GM21390 (cell line): ENCODE measurements around the gene MUC5AC.

ENCODE experiments used
- ATAC-seq: cut with Tn5 transposase; IDR thresholded peaks from one replicate; pipeline ENCODE4 v1.9.1; 2021; ENCODE audit not compliant: unreplicated experiment

Gene MUC5AC

DNA sequence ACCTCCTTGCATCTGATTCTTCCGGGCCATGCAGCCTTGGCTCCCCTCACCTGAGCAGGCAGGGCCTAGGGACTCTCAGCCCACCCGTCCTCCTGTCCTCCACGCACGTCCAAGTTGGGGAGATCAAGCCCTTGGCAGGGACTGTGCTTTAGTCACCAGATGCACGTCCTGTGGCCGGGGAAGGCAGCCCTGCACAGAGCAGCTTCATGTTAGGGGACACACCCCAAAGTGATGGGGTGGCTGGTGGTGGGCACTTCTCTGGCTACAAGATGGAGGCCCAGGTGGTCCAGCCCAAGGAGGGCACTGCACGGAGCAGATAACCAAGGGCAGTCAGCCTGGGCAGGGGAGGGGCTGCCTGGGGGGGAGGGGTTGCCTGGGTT, 66.3 kb downstream of the MUC5AC start:
- no peak for ATAC-seq

- no peak for ATAC-seq
Measured at GRCh38 chr11:1224491-1225385, 67.0 kb downstream of the MUC5AC start.

DNA sequence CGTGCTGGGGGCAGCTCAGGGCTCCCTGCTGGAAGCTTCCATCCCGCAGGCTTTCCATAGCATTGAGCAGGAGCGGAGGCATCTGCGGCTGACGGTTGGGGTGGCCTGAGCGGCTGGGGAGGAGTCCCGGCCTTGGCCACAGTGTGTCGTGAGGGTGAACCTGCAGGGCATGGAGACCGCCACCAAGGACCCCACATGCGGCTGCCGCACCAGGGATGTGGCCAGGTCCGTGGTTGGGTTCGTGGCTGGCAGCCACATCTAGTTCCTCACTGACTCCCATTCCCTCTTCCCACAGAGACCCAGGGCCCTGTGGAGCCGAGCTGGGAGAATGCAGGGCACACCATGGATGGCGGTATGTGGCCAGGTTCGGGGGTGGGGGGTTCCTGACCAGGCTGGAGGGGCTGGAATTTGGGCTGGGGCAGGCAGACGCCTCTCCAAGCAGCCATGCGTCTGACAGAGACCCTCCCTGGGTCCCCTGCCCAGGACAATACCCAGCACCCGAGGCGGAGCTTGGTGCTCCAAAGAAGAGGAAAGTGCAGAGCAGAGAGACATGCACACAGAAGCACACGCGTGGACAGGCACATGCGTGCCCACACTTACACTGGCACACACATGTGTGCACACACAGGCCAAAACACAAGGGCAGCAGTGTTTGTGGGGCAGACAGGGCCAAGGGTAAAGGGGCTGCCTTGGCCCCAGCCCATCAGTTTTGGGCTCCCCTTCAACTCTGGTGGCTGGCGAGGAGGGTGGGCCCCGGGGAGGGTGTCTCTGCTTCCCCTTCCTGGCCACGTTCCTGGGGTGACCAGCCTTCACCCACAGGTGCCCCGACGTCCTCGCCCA, 67.9 kb downstream of the MUC5AC start:
- ATAC-seq: no peak

DNA sequence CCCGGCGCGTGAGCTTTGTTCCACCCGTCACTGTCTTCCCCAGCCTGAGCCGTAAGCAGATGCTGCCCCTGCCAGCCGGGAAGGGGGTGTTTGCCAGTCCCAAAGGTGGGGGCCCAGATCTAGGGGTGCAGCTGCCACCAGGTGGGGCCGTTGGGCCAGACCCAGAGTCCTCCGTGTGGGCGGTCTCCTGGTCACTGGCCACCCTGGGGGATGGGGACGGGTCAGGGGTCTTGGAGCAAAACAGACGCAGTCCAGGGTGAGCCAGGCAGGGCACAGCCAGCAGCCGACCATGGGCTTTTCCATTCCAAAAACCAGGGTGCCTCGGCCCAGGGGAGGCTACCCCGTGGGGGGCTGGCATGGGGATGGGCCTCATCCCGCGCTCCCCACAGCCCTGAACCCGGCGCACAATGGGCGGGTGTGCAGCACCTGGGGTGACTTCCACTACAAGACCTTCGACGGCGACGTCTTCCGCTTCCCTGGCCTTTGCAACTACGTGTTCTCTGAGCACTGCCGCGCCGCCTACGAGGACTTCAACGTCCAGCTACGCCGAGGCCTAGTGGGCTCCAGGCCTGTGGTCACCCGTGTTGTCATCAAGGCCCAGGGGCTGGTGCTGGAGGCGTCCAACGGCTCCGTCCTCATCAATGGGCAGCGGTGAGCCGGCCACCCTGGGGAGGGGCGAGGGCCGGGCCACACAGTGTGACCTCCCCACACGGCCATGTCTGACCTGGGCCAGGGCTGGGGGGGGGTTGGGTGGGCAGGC, 68.7 kb downstream of the MUC5AC start:
- ATAC-seq: no peak

GRCh38 chr11:1226986-1227550, 69.3 kb downstream of the MUC5AC start:
- ATAC-seq: no peak

GRCh38 chr11:1227551-1228100, 69.9 kb downstream of the MUC5AC start:
- ATAC-seq: no peak

DNA sequence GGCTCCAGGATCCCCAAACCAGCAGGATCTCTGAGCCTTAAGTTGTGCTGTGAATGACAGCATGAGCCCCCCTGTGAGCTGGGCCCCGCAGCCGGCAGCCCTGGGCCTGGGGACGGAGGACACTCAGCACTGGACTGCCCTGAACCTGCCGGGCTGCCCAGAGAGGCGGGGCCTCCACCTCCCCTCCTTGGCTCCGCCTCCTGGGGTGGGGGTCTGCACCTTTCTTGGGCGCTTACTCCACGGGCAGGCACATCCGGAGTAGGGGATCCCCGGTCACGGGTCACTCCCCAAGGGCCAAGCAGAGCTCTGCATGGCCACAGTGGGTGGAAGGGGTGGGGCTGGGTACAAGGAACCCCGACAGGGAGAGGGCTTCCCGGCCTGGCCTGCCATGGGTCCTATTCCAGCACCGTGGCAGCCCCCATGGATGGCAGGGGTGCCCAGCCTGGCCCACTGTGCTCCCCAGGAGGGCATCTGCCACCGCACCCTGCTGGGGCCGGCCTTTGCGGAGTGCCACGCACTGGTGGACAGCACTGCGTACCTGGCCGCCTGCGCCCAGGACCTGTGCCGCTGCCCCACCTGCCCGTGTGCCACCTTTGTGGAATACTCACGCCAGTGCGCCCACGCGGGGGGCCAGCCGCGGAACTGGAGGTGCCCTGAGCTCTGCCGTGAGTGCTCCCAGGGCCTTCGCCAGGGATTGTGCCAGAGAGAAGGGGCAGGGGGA, 70.5 kb downstream of the MUC5AC start:
- ATAC-seq: no peak

- ATAC-seq: no peak
Measured at GRCh38 chr11:1228921-1229451, 71.2 kb downstream of the MUC5AC start.

DNA sequence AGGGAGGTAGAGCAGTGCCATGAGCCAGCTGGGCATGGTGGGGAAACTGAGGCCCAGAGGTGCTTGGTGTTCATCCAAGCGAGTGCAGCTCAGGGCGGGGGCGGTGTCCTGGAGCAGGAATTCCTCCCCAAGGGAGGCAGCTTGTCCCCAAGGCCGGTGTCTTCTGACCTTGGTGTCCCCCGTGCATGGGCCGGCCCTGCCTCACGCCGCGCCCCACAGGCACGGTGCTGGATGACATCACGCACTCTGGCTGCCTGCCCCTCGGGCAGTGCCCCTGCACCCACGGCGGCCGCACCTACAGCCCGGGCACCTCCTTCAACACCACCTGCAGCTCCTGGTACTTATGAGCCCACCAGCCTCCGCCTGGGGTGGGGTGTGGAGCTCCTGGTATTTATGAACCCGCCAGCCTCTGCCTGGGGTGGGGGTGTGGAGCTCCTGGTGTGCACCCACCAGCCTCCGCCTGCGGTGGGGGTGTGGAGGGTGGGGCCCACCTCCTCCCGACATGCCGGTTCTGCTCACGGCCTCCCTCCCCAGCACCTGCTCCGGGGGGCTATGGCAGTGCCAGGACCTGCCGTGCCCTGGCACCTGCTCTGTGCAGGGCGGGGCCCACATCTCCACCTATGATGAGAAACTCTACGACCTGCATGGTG, 71.8 kb downstream of the MUC5AC start:
- no peak for ATAC-seq

DNA sequence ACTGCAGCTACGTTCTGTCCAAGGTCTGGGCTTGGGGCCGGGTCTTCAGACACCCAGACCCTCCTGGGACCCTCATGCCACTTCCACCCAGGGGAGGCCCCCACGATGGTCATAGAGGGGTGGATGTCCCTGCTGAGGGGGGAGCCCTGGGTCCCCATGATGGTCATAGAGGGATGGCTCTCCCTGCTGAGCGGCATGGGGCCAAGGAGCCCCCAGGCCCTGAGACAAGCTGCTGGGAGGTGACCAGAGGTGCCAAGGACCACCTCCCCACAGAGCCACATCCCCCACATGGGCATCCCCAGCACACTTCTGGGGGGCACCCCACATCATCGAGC, 72.3 kb downstream of the MUC5AC start:
- no peak for ATAC-seq

- no peak for ATAC-seq
Measured at GRCh38 chr11:1230456-1231395, 73.0 kb downstream of the MUC5AC start.

DNA sequence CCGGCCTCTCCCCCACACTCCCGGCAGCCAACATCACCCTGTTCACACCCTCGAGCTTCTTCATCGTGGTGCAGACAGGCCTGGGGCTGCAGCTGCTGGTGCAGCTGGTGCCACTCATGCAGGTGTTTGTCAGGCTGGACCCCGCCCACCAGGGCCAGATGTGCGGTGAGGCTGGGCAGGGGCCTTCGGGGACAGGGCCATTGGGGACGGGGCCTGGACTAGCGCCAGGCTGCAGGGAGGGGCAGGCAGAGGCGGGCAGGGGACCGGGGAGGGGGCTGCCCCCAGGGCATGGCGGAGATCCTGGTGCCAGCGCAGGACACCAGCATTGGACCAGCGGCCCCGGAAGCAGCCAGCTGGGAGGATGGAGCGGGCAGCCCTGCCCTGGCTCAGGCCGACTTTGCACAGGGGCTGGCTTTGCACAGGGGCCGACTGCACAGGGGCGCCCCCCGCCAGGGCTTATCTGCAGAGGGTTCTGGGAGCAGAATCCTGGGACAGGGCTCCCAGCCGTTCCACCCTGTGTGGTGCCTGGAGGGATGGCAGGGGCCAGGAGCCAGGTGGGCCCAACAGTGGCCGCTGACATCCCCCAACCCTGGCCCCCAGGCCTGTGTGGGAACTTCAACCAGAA, 73.8 kb downstream of the MUC5AC start:
- ATAC-seq: no peak

GRCh38 chr11:1232021-1232882, 74.5 kb downstream of the MUC5AC start:
- no peak for ATAC-seq

GRCh38 chr11:1232883-1233321, 75.1 kb downstream of the MUC5AC start:
- ATAC-seq: no peak

GRCh38 chr11:1233351-1234053, 75.7 kb downstream of the MUC5AC start:
- ATAC-seq: no peak

DNA sequence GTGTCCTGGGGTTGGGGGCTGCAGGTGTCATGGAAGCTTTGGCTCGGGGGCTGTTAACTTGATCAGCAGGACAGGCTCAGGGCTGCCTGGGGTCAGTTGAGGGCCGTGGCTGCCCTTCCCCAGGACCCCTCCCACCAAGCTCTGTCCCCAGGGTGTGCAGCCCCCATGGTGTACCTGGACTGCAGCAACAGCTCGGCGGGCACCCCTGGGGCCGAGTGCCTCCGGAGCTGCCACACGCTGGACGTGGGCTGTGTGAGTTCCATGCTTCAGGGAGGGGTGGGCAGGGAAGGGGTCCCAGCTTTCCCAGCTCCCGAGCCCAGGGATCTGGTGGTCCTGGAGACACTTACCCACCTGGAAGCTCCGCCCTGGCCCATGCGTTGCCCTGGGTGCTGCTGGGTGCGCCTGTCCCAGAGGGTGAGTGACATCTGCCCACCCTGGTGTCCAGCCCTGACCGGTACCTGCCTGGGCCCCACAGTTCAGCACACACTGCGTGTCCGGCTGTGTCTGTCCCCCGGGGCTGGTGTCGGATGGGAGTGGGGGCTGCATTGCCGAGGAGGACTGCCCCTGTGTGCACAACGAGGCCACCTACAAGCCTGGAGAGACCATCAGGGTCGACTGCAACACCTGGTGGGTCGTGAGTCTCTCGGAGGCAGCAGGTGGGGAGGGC, 76.4 kb downstream of the MUC5AC start:
- ATAC-seq: no peak
